AG08395 (cell line): Measurements from ENCODE around the gene NRCAM.

Source experiments
- DNase-seq: peaks from one replicate; pipeline ENCODE4 v3.0.0; 2012; ENCODE audit warnings: mixed read lengths, low spot score

Gene NRCAM

DNA sequence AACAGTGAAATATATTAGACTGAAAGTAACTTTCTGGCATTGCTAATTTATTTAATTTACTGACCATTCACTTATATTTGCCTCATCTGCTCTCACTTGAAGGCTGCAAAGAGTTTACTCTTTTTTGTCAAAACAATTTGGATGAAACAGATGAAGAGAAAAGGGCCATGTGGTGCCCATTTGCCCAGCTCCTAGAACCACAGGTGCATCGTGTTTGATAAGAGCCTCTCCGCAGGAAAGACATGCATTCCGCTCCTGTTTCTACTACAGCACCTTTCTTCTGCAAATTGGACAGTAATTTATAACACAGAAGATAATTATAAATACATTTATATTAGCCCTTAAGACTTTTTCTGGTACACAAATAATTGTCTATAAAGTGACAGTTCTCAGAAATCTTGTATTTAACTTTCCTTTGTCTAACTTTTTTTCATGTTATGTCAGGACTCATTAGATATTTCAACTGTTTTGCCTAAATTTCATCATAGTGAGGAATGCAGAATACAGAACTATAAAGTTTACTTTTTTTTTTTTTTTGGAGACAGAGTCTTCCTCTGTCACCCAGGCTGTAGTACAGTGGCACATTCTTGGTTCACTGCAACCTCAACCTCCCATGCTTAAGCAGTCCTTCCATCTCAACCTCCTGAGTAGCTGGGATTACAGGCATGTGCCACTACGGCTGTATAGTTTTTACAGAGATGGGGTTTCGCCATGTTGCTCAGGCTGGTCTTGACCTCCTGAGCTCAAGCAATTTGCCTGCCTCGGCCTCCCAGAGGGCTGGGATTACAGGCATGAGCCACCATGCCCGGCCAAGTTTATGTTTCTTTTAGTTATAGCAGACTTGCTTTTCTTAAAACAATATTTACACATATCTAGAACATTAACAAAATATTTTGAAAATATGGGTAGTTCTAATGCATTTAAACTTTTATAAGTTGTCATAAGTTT, 326.9 kb downstream of the NRCAM start:
- DNase-seq = no peak

DNA sequence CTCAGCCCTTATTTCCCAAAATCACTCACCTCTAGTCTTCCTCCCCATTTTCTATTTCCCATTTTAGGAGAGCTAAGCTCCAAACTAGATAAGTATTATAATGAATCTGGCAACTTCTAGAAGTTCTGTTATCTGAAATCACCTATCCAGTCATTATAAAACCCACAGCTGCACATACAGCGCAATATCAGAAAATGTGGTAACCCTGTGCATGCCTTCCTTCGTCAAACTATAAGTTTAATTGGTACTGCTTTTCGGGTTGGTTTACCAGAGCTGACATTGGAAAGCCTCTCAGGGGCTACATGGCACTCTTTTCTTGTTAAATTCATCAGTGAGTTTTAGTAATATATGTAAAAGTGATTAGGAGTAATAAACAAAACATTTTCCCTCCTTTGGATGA, 327.7 kb downstream of the NRCAM start:
- no peak for DNase-seq

DNA sequence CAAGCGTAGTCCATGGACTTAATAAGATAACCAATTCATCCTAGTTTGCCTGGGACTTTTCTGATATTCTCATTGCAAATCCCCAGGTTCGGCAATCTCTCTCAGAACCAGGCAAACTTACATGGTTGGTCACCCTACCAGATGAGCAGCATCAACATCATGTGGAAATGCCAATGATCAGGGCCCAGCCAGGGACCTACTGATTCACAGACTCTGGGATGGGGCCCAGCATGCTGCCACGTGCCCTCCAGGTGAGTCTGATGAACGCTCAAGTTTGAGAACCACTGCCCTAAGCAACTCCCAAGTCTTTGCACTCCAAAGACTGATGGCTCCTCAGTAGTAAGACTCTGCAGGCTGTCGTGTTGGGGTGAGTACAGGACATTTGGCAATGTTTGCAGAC, 328.8 kb downstream of the NRCAM start:
- no peak for DNase-seq

DNA sequence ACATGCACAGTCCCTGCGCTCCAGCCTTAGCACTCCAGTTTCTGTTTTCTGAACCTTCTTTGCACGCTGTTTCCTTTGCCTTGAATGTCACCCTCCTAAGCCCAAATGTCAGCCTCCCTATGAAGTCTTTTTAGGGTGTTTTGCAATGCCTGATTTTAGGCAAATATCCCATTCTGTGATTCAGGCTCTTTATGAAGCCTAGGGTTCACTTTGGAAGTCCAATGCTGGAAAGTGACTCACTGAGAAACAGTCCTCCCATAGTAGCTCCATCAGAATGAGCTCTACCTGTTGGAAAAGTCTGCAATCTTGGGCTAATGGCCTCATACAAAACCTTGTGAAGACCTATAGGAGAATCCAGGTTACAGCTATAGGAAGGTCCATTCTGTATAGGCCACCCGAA, 331.4 kb downstream of the NRCAM start:
- peak; percentile 9 for DNase-seq

DNA sequence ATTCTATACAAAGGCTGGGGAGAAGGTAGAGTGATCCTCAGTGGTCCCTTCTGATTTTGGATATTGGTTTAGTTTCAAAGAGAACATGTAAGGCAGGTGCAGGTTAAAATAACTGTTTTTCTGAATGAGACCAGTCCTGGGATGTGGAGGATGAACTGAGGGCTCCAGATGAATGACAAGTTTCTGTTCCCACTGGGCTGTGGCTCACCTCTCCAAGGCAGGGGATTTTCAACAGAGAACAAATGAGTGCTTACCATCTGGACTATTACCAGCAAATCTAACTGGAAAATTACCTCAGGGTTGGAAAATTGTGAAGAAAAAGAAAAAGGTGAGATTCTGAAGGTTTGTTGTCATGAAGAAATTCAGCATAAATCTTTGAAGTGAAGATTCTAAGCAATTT, 334.1 kb downstream of the NRCAM start:
- no peak for DNase-seq

DNA sequence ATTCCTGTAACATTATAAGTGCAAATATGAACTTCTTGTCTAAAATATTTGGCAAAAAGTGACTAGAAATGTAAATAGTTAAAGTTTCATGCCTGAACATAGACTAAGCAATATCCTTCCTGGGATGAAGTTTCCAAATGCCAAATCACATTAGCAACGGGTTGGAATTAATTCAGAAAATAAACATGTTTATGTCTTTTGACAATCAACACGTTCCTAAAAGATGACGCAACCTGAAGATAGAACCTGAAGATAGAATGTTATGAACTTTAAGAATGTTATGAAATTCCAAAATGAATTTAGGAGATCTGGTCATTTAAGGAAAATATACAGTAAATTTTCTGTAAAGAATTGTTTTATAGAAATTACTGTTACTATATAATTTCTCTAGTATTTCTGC, 335.3 kb downstream of the NRCAM start:
- DNase-seq = no peak

DNA sequence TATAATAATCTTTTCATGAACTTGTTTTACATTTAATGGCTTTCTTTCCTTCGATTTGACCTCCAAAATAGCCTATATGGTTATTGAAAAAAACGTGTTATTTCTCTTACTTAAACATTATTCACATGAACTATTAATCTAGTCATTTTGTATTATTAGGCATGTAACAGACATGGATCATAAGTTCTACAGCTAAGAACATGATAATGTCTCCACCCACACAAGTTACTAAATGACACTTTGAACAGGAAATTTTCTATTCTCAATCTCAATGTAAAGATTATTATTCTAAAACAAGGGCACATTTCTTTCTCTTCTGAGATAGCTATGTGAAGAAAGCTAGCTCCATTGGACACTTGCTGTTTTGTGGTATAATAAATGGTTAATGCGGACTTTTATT, 336.0 kb downstream of the NRCAM start:
- no peak for DNase-seq

DNA sequence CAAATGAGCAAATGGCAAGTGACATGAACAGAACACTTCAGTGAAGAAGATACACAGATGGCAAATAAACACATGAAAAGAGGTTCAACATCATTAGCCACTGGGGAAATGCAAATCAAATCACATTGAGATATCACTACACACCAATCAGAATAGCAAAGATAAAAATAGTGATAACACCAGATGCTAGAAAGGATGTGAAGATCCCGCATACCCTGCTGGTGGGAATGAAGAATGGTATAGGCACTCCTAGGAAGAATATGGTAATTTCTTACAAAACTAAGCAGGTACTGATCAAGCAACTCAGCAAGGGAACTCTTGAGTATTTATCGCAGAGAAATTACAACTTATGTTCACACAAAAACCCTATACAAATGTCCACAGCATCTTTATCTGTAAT, 337.3 kb downstream of the NRCAM start:
- DNase-seq = no peak

DNA sequence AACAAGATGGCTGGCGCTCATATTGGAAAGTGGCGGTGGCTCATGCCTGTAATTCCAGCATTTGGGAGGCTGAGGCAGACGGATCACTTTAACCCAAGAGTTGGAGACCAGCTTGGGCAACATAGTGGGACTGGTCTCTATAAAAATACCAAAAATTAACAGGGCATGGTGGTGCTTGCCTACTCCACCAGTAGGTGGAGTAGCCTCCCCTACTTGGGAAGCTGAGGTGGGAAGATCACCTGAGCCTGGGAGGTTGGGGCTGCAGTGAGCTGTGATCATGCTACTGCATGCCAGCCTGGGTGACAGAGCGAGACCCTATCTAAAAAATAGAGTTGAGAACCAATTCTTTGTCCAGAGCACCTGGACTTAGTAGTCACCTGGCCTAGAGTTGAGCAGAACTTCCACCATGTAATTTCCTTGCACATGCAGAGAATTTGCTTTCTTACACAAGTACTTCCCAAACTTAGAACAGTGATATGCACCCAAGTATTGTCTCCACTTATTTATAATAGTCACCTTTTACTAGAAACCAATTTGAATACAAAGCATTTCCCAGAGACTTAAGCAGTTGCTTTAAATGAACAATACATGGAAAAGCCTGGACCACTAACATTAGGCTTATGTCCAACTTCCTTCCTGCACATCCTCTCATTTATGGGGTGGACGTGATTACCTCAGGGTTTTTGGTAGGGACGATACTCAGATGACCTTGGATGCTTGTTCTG, 342.0 kb downstream of the NRCAM start:
- no peak for DNase-seq

DNA sequence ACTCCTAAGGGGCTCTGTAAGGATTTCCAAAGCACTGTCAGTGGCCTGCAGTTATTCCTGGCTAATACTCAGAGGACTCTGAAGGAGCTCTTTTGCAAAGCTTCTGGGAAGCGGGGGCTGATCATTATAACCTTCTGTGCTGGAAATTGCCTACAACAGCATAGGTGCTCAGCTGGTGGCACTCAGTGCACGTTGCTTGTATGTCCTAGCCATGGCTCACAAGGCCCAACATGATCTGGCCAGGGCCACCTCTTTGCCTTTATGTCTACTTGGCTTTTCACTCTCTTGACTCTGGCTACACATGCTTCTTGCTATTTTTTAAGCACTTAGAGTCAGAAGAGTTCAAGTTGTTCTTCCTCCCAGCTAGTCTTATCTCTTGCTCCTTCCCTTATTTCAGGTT, 343.6 kb downstream of the NRCAM start:
- DNase-seq = no peak

DNA sequence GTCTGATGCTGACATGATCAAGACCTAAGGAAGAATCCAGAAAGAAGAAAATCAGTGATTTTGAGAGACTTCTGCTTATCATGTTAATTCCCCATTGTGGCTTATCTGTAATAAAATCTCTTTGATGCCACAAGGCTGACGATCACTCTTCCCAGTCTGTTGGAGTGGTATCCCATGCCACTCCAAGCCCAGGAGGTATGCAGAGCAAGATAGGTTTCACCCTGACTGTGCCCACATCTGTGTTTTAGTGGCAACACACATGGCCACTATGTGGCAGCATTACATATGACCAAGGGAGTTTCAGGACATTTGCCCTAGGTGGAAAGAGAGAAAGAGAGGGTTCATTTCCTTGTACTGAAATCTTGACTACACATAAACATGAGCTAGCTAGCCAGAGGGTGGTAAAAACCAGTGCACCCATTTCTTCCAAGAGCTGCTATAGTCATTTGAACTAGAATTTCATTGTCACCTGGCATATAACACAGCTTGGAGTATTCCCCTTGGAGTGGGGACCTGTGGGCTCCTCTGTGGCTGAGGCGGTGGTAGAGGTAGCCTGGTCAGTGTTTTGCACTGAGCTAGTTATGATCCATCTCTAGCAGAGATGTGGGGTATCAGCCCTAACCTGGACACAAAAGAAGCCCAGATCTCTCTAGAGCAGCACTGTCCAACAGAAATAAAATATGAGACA, 346.9 kb downstream of the NRCAM start:
- peak; percentile 6 for DNase-seq

DNA sequence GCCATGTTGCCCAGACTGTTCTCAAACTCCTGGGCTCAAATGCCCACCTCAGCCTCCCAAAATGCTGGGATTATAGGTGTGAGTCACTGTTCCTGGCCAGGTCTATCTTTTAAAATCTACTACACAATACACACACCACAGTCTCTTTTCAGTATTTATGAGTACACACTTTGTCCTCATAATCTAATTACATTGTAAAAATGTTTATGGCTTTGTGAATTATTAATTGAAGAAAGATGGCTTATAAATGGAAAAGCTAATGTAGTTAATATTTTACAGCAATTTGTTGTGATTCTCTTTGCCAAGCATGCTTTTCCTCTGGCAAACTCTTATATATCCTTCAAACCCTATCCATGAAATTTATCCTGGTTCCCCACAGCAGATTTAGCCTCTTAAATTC, 348.1 kb downstream of the NRCAM start:
- no peak for DNase-seq

DNA sequence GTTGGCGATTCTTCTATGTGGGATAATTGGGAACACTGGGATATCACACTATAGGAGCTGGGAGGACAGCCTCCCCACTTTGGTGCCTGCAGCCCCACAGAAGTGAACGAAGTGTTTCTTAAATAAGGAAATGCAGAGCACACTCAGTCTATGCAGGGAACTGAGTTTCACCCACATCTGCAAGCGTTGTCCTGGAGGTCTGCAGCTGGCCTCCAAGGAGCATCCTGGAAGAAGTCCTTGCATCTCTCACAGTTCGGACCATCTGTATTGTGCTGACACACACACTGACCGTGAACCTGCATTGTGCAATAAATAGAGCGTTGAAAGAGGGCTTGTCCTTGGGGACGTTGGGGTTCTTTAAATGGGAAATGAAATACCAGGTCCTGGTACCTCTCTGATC, 351.9 kb downstream of the NRCAM start:
- DNase-seq = peak; percentile 28

DNA sequence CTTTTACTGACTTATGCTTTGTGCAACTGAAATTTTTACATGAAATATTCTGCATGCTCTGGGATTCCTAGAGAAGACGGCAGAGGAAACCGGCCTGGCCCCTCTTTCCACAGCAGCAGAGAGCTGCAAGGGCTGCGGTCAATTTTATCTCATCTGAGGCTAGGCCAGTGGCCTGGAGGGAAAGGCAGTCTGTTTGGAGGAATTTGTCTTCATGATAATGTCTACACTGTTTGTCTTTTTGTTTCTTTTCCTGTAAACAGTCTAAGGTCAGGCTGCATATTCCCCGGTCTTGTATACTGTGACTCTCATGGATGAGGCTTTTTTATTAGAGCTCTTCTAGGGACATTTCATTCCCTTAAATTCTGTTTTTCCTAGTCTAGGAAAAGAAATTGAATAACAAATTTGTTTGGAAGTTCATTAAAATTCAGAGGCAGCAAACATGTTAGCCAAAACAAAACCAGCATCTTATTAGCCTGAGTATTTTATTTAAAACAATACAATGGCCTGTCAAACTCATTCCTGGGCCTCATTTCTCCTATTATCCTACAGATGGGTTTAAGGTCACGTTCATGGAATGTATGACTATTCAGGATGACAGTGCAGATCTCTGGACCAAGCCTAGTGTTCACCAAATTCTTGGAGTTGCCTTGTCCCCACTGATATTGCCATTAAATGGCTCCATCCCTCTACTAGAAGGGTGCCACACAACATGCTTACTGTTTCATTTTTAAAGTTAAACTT, 352.5 kb downstream of the NRCAM start:
- DNase-seq = no peak

DNA sequence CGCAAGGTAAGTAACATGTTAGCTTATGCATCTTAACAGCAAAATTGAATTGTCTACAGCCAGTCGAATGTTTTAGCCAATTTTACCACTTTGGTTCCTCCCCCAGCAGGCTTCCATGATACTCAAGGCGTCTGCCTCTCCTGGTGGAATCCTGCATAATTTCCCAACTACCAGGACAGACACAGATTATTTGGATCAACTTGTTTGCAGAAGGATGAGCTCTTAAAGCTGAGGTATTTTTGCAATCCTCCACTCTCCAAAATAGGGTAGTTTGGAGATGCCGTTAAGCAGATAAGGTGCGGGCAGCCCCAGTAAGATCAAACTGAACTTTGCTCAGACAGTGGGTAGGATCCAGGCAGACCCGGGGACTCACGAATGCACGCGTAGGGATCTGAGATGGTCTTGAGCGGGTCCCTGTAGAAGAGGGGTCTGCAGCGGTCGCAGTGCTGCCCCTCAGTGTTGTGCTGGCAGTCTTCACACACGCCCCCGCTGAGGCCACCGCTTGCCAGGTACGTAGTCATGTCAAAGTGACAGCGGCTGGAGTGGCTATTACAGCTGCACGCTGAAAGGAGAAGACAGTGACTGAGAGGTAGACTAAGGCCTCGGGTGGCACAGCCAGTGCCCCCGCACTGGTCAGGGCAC, 353.4 kb downstream of the NRCAM start:
- no peak for DNase-seq

DNA sequence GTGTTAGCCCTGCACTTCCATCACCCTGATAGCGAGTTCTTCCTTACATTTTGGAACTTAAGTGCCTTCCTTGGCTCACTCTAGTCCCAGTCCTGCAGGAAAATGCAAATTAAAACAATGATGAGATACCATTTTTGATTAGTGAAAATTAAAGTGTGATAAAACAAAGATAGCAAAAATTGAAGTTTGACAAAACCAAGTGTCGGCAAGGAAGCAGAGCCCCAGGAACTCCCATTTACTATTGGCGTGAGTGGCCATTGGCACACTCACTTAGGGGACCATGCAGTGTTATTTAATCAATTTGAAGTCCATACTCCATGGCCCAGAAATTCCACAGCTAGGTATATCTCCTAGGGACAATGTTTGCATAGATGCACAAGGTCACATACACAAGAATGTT, 354.5 kb downstream of the NRCAM start:
- no peak for DNase-seq

DNA sequence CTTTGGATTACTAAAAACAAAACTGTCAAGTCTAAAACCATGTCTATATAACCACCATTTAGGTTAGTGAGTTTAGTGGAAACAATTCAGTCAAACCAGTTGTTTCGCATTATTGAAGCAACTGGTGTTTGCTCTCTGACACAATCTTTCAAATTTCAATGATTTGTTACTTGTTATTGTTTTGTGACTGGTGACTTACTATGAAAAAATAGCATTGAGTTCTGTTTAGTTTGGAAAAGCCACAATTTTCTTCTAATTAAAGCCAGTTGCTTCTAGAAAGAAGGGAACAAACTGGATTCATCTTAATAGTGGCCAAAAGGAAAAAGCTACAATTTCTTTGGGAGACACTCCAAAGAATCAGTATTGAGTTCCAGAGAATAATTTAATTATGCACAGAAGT, 356.5 kb downstream of the NRCAM start:
- DNase-seq = peak; percentile 33

DNA sequence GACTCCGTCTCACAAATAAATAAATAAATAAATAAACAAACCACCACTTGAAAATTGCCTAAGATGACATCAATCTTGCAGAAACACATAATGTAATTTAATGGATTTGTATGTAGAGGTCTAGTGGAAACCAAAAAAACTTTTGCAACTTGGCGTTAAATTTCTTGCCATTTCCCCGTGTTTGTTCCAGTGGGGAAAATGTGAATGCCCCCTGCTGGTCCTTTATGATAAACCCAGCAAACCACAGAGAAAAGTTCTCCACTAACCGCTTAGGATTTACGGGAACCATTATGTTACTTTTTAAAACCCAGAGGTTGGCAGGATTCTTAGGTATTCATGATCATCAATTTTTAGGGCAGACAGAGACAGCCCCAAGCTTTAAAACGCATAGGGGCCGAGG, 358.5 kb downstream of the NRCAM start:
- DNase-seq = no peak
